Measurements from ENCODE around the gene NTRK1. TPM values are rescaled to one million over a fixed set of nuclear protein-coding genes. Genes with fewer than 3 reads are reported as not detected.

Gene NTRK1
- total RNA-seq, 2 donors from 2014 or later = 3.5 to 3.9 TPM

DNA sequence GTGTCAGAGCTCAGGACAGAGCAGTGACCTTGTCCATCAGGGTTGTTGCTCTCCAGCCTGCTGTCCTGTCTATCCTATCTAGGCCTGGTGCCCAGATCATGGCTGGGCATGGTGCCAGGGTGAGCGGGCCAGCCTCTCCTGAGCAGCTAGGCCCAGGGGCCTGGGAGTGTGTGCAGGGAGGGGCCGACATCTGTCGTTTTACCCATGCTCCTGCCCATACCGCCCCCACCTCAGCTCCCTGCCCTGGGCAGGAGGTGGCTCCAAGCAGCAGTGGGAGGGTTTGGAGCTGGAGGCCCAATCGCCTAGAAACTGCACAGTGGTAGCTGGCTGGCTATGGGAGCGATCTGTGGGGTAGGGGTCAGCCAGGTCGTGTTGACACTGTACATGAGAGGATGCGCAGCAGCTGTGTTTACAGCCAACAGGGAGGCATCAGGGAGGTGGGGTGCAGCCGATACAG, 8.2 kb upstream of the NTRK1 start:
- peak; percentile 88 for DNase-seq (ENCODE audit: low spot score)
- intact Hi-C loops (cut with DNase I) = no loop called here

- intact Hi-C loops (cut with DNase I) = no loop called here
- no peak for DNase-seq (ENCODE audit: low spot score)
Measured at GRCh38 chr1:156853761-156854160, 6.9 kb upstream of the NTRK1 start.

GRCh38 chr1:156854634-156855033, 6.0 kb upstream of the NTRK1 start:
- intact Hi-C loops (cut with DNase I) = no loop called here
- DNase-seq (ENCODE audit: low spot score) = no peak

DNA sequence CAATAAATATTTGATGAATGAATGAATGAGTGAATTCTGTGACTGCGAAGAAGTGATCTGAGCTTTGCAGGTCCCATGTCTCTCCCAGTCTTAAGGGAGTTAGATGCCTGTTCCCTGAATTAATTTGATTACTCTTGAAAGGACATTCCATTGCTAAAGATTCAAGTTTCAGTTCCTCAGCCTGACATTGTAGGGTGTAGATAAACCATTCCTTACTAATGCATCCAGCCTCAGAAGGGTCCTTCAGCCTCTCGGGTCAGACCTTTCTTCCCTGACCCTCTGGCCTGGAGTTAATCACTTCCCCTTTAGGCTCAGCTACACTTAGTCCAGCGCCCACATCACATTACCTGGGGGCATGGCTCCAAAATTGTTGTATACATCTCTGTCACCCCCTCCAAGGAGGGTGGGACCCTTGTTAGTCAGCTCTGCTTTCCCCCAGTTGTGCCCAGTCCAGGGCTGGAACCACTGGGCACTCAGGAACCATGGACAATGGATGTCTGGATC, 4.3 kb upstream of the NTRK1 start:
- intact Hi-C loops (cut with DNase I) = no loop called here
- DNase-seq (ENCODE audit: low spot score) = no peak

GRCh38 chr1:156857532-156857931, 3.1 kb upstream of the NTRK1 start:
- intact Hi-C loops (cut with DNase I) = no loop called here
- DNase-seq (ENCODE audit: low spot score) = no peak

DNA sequence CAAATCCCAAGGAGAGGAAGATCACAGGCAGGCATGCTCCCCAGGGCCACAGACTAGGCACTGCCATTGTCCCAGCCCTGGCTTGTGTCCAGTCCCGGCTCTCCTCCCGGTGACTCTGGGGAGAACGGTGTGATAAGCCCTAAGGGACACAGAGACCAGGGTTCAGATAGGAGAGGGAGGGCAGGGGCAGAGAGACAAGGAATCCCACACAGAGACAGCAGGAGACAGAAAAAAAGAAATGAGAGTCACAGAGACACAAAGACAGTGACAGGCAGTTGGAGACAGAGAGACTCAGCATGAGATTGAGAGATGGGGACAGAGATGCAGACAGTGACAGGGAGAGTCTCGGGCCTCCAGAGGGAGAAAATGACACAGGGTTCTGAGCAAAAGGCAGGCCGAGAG, 2.1 kb upstream of the NTRK1 start:
- no peak for DNase-seq (ENCODE audit: low spot score)
- intact Hi-C loops (cut with DNase I) = no loop called here

GRCh38 chr1:156858959-156859522, 1.6 kb upstream of the NTRK1 start, which contains the start of gene INSRR:
Gene INSRR (minus strand): TSS chr1:156859117. CDS start chr1:156858621, 496 bp downstream.
- intact Hi-C loops (cut with DNase I) = no loop called here
- DNase-seq (ENCODE audit: low spot score) = no peak

DNA sequence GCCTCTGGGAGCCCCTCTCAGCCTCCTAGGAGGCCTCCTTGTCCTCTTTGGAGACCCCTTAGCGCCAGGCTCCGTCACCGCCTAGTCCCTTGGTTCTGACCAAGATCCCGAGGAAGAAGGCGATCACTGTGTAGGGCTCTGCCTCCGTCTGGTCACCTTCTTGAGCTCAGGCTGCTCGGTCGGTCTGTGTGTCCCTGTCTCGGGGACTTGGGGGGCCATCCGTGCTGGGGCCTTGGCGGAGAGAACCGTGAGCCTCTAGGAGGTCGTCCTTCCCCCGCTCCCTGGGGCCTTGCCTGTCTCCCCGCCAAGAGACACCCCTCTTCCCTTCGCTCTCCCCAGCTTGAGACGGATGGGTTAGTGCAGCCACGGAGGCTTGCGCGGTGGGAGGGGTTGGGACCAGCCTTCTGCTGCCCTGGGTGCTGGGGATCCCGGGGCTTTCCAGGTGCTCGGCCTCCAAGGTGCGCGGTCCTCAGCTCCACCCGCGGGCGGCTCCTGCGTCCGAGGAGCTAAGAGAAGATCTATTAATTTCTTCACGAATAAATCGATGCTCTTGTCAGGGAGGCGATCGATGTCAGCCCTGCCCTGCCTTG, 1.0 kb upstream of the NTRK1 start:
- no peak for DNase-seq (ENCODE audit: low spot score)
- intact Hi-C loops (cut with DNase I) = loop anchor here in 1 of 2 donors (10.0 kb wide), 1 partner anchor 65 kb away; no protein-coding TSS in a partner anchor

DNA sequence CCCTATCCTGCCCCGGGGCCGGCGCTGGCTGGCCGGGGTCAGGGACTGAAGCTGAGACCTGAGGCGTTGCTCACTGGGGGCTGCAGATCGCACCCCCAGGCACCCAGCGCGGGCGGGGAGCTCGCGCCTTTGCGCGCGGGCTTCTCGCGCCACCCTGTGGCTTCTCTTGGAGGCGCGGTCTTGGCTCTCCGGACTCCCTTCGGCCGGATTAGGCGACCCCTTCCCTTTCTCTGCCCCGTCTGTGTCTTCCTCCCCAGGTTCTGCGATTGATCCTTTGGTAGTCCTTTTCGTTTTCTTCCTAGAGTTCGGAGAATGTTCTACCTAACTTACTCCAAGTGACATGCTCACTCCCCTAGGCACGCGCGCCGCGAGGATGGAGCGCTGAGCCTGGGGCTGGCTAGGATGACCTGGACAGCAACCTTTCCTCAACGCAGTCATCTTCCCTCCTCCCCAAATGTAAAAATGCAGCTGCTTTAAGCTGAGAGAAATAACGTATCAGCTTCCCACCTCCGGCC, 495 bp upstream of the NTRK1 start:
- intact Hi-C loops (cut with DNase I) = loop anchor here in 1 of 2 donors (10.0 kb wide), 1 partner anchor 65 kb away; no protein-coding TSS in a partner anchor
- peak; percentile 85 for DNase-seq (ENCODE audit: low spot score)

DNA sequence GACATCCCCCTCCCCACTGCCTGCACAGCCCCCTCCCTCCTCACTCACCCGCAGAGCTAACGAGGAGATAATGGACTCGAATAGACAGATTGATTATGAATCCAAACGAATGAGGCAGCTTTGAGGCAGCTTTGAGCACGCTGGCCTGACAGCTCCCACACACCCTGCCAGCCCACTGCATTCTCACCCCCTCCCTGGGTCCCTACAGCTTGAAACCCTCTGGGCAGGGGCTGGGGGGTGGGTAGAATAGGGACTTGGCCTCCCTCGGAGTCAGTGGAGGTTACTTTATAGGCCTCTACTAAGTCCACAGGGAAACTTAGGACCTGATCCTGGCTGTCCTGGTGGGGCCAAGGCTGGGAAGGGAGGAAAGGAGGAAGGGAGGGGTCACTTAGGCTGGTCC, 1.9 kb downstream of the NTRK1 start:
- intact Hi-C loops (cut with DNase I) = loop anchor here in 1 of 2 donors (10.0 kb wide), 1 partner anchor 68 kb away; no protein-coding TSS in a partner anchor
- DNase-seq (ENCODE audit: low spot score) = no peak

GRCh38 chr1:156862997-156863599, 2.4 kb downstream of the NTRK1 start:
- DNase-seq (ENCODE audit: low spot score) = no peak
- intact Hi-C loops (cut with DNase I) = loop anchor here in 1 of 2 donors (10.0 kb wide), 1 partner anchor 68 kb away; no protein-coding TSS in a partner anchor

DNA sequence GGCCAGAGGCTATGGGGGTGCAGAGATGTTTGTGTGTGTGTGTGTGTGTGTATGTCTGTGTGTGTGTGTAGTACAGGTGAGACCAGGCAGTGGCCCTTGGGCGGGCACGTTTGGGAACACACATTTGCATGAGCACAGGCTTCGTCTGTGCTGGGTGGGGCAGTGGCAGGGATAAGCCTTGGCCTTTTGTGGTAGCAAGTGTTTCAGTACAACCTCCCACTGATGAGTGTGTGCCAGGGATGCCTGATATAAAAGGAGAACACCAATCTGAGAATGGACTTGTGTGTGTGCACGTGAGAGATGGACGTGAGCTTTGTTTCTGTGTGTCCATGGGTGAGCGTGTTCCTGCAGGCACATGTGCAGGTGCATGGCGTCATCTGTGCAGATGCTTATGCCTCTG, 3.0 kb downstream of the NTRK1 start:
- no peak for DNase-seq (ENCODE audit: low spot score)
- intact Hi-C loops (cut with DNase I) = loop anchor here in 1 of 2 donors (10.0 kb wide), 1 partner anchor 69 kb away; no protein-coding TSS in a partner anchor

DNA sequence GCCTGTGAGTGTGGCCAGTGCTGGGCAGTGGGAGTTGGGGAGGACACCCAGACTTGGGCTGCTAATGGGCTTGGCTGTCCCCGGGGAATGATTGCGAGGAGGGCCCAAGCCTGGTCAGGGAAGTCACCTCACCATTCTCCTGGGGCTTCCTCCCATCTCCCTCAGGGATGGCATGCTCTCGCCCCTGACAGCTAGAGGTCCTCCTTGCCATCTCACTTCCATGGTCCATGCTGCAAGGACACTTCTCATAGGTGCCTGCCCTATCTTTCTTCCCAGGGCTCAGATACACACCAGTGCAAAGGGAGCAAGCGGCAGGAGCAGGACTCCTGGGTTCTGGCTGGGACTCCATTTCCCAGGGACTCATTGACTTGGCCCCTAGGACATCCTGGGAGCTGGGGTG, 4.1 kb downstream of the NTRK1 start:
- intact Hi-C loops (cut with DNase I) = loop anchor here in 1 of 2 donors (10.0 kb wide), 1 partner anchor 70 kb away; no protein-coding TSS in a partner anchor
- DNase-seq (ENCODE audit: low spot score) = no peak

- DNase-seq (ENCODE audit: low spot score) = no peak
- intact Hi-C loops (cut with DNase I) = loop anchor here in 1 of 2 donors (10.0 kb wide), 1 partner anchor 70 kb away; no protein-coding TSS in a partner anchor
Measured at GRCh38 chr1:156865258-156865657, 4.6 kb downstream of the NTRK1 start.

GRCh38 chr1:156865865-156866248, 5.2 kb downstream of the NTRK1 start:
- no peak for DNase-seq (ENCODE audit: low spot score)
- intact Hi-C loops (cut with DNase I) = loop anchor here in 1 of 2 donors (10.0 kb wide), 1 partner anchor 71 kb away; no protein-coding TSS in a partner anchor

DNA sequence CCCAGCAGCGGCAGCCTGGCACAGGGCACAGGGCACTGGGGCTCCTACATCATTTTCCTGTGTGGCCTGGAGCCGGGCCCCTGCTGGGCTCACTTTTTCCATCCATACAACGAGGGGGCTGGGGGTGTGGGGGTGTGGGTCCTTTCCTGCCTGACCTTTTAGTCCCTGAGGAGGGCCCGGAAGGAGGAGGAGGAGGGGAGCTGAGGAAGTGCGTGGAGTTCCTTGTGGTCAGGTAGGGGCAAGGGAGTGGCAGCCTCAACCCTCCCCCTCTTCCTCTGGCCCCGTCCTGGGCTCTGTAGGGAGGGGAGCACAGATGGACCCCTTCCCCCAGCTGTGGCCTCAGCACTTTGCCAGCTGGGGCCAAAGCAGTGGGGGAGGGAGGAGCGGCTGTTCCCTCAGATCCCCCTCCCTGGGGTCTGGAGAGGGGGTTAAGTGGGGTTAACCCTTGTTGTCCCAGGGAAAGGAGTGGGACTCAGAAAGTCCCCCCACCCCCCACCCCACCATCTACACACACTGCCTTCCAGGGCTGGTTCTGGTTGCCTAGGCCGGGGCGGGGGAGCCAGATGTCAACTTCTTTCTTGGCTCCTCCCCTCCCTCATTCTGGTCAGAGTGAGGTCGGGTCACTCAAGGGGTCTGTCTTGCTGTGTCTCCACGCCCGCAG, 5.7 kb downstream of the NTRK1 start:
- intact Hi-C loops (cut with DNase I) = loop anchor here in 1 of 2 donors (10.0 kb wide), 1 partner anchor 72 kb away; no protein-coding TSS in a partner anchor

DNA sequence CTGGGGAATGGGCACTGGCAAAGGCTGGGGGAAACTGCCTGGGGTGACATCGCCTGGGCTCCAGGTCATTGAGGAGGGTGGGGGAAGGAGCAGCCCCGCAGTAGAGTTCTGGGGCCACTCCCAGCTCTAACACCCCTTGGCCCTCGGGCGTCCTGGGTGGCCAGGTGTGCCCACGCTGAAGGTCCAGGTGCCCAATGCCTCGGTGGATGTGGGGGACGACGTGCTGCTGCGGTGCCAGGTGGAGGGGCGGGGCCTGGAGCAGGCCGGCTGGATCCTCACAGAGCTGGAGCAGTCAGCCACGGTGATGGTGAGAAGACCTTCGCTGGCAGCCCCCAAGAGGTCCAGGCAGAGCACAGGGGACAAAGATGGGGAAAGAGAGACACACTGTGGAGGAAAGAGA, 7.7 kb downstream of the NTRK1 start:
- no peak for DNase-seq (ENCODE audit: low spot score)
- intact Hi-C loops (cut with DNase I) = loop anchor here in 1 of 2 donors (10.0 kb wide), 1 partner anchor 74 kb away; no protein-coding TSS in a partner anchor

More for the DNA sequence above, 5.7 kb downstream of the NTRK1 start:
- DNase-seq (ENCODE audit: low spot score) = no peak

GRCh38 chr1:156869455-156869854, 8.8 kb downstream of the NTRK1 start:
- no peak for DNase-seq (ENCODE audit: low spot score)
- intact Hi-C loops (cut with DNase I) = loop anchor here in 1 of 2 donors (1.0 to 10.0 kb wide), 2 partner anchors 34 to 75 kb away; no protein-coding TSS in a partner anchor

GRCh38 chr1:156873659-156874058, 13.0 kb downstream of the NTRK1 start:
- DNase-seq (ENCODE audit: low spot score) = no peak
- intact Hi-C loops (cut with DNase I) = no loop called here
